Stimulated activated CD8-positive, alpha-beta memory T cell treated with anti-CD3 and anti-CD28 coated beads, Interleukin-7, amount 100 ng/mL, for 4 hours (primary cell): ENCODE results near the gene BDP1.
"Not testable (repeated sequence)": the region's sequence is repeated elsewhere in the genome, so short reads cannot be mapped to it uniquely, and the experiment has no call there.

Experiments used
- DNase-seq, 2 donors: peaks; one replicate each; pipeline ENCODE4 v3.0.0-alpha.2; 2020; ENCODE audit warnings: low read depth in 2 of 2

The BDP1 gene

DNA sequence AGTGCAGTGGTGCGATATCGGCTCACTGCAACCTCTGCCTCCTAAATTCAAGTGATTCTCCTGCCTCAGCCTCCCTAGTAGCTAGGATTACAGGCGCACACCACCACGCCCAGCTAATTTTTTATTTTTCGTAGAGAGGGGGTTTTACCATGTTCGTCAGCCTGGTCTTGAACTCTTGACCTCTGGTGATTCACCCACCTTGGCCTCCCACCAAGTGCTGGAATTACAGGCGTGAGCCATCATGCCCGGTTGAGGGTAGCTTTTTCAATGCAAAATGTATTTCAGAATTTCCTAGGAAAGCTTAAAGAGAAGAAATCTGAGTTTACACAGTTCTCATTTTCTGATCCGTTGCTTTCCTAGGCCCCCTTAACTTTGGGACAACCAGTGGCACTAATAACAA lies 15.7 kb downstream of the BDP1 start:
- DNase-seq, result no peak

DNA sequence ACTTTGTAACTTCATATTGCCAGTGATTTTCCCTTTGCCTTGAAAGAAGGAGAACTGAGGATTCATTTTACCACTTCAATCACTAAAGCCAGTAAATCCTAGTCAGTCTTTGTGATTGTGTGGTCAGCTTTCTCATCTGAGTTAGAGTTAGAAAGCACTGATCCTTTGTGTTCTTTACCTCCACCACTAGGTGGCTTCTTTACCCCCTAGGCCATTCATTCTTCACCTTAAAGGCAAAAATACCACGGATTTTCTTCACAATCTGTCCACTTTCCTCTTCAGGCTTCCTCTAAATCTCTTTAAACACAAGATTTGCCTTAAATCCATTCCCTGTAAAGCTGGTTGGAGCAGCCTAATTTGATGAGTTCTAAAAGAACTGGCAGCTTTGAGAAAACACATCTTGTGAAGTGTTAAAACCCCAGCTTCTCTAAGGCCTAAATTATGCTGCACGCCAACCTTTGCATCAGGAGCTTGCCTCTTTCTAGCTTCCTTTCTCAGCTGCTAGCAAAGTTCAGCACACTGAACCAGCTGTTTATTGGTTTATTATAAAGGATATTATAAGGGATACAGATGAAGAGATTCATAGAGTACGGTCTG lies 20.4 kb downstream of the BDP1 start:
- DNase-seq, result no peak

DNA sequence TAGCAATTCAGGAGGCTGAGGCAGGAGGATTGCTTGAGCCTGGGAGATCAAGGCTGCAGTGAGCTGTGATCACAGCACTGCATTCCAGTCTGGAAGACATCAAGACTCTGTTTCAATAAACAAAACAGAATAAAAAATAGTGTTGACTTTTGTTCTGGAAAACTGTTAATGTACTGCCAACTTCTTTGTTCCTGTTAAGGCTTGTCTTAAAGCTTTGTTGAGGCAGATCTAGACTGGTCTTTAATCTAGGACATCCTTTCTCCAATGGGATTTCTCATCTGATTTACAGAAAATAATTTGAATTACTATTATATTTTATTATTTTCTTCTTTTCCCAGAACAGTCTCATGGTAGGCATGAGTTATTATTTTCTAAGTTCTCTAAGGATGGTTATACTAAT lies 26.0 kb downstream of the BDP1 start:
- no peak for DNase-seq

DNA sequence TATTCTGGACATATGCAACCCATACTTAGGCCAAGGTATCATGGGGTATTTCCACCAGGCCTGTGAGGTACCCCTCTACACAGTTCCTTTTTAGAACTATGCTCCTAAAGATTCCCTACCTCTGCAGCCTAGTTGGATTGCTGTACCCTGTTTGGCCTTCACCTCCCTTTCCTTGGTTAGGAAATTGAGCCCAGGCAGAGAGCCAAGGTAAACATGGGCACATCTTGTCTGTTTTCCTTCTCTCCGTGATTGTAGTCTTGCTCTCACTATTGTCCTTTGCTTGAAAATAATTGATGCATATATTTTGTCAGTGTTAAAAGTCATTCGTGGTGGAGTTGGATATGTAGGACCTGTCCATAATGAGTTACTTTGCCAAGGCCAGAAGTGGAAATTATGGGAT lies 26.7 kb downstream of the BDP1 start:
- no peak for DNase-seq

DNA sequence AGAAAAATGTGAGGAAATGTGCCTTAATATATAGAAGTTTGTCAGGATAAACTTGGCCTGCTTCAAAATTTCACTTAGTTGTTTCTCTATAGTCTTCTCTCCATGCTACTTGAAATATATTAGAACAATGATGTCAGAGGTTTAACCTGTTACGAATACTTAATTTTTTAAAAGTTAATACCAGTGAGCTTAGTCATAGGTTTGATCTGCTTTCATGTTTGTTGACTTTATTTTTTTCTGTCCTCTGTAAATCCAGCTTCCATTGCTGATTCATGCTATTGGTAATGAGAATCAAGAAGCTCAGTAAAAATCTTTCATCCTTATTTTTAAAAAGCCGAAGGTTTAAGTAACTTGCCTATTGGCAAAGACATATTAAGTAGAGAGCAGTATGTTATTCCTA lies 27.9 kb downstream of the BDP1 start:
- no peak for DNase-seq

DNA sequence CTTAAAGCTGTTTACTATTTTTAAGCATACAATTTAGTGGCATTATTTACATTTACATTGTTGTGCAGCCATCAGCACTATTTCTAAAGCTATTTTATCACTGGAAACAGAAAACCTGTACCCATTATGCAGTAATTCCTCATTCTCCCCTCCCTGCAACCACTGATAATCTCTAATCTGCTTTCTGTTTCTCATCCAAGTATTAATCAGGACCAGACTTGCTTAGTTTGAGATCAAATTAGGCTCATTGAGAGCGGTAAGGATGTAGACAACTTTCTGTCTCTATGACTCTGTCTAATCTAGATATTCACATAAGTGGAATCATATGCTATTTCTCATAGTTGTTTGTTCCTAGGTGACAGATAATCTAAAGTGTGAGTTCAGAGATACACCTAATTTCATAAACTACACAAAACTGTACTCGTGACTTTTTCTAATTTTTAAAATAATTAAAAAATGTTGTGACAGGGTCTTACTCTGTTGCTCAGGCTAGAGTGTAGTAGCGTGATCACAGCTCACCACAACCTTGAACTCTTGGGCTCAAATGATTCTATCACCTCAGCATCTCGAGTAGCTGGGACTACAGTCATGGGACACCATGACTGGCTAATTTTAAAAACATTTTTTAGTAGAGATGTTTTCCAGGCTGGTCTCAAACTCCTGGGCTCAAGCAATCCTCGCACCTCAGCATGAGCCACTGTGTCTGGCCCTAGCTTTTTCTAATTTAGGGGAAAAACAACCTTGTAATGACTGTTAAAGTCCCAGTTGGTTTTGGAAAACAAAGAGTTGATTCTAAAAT lies 37.6 kb downstream of the BDP1 start:
- no peak for DNase-seq

DNA sequence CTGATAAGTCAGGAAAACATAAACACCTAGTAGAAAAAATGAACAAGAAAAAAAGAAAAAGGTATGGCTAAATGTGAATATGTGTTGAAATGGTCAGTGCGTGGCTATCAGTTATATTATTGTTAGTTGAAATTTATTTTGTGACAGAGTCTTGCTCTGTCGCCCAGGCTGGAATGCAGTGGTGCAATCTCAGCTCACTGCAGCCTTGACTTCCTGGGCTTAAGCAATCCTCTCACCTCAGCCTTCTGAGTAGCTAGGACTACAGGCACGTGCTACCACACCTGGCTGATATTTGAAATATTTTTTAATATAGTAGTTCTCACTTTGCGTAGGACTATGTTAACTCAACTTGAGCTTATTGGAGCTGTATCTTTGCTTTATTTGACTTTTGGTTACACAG lies 38.8 kb downstream of the BDP1 start:
- DNase-seq, result not testable (repeated sequence)

DNA sequence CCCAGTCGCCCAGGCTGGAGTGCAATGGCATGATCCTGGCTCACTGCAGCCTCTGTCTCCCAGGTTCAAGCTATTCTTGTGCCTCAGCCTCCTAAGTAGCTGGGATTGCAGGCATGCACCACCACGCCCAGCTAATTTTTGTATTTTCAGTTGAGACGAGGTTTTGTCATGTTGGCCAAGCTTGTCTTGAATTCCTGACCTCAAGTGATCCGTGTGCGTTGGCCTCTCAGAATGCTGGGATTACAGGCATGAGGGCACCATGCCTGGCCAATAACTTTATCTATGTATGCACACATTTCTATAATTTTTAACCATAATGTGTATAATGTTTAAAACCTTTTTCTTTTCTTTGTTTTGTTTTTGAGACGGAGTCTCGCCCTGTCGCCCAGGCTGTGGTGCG lies 43.3 kb downstream of the BDP1 start:
- DNase-seq, result not testable (repeated sequence)

DNA sequence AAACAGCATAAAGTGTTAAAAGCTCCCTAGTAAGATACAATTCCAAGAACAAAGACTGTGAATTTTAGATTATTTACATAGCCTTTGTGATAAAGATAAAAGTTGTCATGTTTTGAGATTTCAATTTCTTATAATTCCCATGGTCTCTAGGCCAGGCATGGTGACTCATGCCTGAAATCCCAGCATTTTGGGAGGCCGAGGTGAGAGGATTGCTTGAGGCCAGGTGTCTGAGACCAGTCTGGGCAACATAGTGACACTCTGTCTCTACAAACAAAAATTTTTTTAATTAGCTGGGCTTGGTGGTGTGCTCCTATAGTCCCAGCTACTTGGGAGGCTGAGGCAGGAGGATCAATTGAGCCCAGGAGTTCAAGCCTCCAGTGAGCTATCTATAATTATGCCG lies 48.1 kb downstream of the BDP1 start:
- no peak for DNase-seq

DNA sequence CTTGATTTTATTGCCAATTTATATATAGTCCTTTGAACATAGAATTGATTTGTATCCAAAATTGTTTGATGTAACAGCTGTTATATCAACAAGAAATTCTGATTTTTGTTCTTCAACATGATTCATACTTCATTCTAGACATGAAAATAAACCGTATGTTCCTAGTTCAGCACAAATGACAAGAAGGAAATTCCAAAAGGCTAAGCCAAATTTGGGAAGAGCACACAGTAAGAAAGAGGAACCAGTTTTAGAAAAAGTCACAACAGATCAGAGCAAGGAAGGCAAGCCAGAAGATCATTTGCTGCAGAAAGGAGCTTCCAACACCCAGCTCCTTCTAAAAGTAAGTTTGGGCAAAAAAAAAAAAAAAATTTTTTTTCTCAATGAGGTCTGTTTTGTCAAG lies 66.7 kb downstream of the BDP1 start:
- no peak for DNase-seq

DNA sequence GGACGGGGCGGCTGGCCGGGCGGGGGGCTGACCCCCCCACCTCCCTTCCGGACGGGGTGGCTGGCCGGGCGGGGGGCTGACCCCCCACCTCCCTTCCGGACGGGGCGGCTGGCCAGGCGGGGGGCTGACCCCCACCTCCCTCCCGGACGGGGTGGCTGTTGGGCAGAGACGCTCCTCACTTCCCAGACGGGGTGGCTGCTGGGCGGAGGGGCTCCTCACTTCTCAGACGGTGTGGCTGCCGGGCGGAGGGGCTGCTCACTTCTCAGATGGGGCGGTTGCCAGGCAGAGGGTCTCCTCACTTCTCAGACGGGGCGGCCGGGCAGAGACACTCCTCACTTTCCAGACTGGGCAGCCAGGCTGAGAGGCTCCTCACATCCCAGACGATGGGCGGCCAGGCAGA lies 70.2 kb downstream of the BDP1 start:
- not testable (repeated sequence) for DNase-seq

DNA sequence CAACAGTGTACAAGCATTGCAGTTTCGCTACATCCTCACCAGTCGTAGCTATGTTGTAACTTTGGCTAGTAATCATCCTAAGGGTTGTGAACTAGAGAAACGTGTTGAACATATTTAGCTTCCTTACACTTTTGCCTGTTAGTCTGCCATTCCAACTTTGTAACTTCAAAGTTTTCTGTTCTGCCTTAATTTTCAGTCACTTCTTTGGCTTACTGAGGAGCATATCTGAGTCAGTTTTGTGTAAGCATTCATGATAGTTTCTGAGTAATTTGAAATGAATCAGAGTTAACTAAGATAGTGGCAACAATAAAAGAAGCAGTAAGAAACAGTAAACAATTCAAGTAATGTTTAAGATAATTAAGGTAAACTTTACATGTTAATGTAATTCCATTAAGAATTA lies 72.8 kb downstream of the BDP1 start:
- DNase-seq, result no peak

DNA sequence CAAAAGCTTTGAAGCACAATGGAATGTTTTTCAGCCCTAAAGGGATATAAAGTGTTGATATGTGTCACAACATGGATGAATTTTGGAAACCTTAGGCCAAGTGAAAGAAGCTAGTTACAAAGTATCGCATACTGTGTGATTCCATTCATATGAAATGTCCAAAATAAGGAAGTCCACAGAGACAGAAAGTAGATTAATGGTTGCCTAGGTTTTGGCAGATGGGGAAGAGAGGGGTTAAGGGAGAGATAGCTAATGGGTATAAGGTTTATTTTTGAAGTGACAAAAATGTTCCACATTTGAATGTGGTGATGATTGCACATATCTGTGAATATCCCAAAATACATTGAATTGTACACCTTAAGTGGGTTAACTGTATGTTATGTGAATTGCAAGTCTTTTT lies 74.2 kb downstream of the BDP1 start:
- no peak for DNase-seq

DNA sequence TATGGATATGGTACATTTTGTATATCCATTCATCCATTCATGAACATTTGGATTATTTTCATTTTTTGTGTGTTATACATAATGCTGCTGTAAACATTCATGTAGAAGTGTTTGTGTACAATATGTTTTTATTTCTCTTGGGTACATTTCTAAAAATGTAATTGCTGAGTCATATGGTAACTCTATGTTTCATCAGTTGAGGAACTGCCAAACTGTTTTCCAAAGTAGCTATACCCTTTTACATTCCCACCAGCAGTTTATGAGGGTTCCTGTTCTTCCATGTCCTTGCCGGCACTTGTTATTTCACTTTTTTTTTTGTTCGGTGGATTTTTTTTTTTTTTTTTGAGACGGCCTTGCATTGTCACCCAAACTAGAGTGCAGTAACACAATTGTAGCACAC lies 77.7 kb downstream of the BDP1 start:
- no peak for DNase-seq

DNA sequence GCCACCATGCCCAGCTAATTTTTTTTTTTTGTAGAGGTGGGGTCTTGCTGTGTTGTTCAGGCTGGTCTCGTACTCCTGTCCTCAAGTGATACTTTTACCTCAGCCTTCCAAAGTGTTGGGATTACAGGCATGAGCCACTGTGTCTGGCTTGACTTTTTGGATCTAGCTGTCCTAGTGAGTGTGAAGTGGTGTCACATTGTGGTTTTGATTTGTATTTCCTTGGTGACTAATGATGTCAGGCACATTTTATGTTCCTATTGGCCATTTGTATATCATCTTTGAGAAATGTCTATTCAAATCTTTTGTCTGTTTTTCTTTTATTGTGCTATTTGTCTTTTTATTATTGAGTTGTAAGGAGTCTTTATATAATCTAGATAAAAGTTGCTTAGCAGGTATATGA lies 78.2 kb downstream of the BDP1 start:
- no peak for DNase-seq

DNA sequence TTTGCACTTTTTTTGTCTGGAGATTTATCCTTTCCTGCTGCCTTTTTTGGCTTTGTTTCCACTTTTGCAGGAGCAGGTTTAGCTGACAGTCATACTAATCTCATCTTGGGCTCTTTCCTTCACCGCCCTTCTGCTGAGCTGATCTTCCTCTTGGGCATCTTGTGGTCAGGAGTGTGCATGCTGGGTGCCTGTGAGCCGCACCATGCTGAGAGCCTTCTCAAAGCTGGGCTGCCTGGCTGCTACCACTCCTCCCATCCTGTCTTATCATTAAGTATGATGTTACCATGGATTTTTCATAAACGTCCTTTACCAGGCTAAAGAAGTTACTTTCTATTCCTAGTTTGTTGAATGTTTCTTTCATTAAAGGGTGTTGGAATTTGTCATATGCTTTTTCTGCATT lies 82.2 kb downstream of the BDP1 start:
- no peak for DNase-seq

DNA sequence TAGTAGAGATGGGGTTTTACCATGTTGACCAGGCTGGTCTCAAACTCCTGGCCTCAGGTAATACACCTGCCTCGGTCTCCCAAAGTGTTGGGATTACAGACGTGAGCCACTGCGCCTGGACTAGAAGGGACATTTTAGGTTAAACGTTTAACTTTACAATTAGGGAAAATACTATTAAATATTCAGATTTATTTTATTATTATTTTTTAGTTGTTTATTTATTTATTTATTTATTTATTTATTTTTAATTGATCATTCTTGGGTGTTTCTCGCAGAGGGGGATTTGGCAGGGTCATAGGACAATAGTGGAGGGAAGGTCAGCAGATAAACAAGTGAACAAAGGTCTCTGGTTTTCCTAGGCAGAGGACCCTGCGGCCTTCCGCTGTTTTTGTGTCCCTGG lies 95.4 kb downstream of the BDP1 start:
- DNase-seq, result not testable (repeated sequence)

DNA sequence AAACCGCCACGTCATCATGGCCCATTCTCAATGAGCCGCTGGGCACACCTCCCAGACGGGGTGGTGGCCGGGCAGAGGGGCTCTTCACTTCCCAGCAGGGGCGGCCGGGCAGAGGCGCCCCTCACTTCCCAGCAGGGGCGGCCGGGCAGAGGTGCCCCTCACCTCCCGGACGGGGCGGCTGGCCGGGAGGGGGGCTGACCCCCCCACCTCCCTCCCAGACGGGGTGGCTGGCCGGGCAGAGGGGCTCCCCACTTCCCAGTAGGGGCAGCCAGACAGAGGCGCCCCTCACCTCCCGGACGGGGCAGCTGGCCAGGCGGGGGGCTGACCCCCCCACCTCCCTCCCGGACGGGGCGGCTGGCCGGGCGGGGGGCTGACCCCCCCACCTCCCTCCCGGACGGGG lies 96.1 kb downstream of the BDP1 start:
- not testable (repeated sequence) for DNase-seq

DNA sequence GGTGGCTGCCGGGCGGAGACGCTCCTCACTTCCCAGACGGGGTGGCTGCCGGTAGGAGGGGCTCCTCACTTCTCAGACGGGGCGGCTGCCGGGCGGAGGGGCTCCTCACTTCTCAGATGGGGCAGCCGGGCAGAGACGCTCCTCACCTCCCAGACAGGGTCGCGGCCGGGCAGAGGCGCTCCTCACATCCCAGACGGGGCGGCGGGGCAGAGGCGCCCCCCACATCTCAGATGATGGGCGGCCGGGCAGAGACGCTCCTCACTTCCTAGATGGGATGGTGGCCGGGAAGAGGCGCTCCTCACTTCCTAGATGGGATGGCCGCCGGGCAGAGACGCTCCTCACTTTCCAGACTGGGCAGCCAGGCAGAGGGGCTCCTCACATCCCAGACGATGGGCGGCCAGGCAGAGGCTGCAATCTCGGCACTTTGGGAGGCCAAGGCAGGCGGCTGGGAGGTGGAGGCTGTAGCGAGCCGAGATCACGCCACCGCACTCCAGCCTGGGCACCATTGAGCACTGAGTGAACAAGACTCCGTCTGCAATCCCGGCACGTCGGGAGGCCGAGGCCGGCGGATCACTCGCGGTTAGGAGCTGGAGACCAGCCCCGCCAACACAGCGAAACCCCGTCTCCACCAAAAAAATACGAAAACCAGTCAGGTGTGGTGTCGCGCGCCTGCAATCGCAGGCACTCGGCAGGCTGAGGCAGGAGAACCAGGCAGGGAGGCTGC lies 96.7 kb downstream of the BDP1 start:
- not testable (repeated sequence) for DNase-seq

DNA sequence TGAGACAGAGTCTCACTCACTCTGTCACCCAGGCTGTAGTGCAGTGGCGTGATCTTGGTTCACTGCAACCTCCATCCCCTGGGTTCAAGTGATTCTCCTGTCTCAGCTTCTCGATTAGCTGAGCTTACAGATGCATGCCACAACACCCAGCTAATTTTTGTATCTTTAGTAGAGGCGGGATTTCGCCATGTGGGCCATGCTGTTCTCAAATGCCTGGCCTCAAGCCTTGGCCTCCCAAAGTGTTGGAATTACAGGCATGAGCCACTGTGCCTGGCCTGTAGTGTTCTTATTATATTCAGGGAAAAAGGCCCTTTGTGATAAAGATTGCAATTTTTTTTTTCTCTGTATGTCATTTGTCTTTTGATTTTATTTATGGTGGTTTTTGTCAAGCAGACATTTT lies 107.7 kb downstream of the BDP1 start:
- DNase-seq, result no peak

DNA sequence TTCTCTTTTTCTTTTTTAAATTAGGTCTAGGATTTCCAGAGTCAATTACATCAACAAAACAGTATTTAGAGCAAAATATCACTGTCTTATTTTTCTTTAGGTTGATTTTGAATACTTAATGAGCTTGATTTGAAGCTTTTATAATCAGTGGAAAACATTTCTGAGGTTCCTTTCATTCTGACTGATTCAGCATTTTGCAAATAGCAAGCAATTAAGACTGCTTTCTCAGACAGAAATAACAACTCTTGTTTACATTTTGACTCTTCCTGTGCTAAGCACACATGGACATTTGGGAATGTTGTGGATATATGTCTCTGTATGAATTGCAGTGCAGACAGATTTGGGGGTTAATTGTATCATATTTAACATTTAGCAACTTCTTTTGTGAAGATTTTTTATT lies 109.4 kb downstream of the BDP1 start:
- no peak for DNase-seq

DNA sequence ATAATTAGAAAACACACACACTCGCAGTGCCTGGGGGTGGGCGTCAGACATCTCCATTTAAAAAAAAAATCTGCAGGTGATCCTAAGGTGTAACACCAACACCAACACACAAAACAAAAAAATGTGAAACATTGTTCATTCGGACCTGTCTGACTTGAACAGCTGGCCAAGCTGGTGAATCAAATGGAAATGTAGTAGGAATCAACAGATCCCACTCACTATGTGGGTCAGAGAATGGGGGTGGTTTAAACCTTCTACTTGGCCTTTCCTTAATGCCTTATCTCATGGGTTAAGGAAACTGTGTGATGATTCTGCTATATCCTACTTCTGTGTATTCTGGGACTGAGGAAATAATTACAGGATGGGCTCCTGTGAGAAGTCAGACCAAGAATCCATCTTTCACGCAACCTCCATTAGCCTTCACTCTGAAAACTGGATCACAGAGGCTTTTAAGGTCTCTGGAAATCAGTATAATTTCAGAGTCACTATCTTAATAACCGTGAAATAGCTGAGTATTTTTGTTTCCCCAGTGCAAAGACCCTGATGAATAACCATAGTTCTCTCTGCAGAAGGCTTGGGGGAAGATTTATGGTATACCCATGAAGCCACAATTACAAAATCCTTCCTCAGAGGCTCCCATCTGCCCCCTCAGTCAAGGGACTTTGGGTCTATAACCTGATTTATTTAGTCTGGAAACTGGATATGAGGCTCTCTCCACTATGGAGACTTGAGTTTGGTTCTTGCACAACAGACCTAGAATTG lies 114.5 kb downstream of the BDP1 start:
- DNase-seq, result no peak
